ENCODE measurements around the gene MCF2L. TPM values are rescaled to one million over a fixed set of nuclear protein-coding genes. Genes with fewer than 3 reads are reported as not detected.

Gene MCF2L
- total RNA-seq, 2 experiments from 2014 or later, result 2.8 to 16.4 TPM

- H3K9me3 ChIP-seq (ENCODE audit: low read length), result no peaks in the 10 kb centered on the region
- no peaks in the 10 kb centered on the region for H3K4me1 ChIP-seq (ENCODE audit: insufficient read depth, low read length, poor library complexity, severe bottlenecking)
- H2AFZ ChIP-seq (ENCODE audit: low read length), result no peak overlapping the region
- H3K79me2 ChIP-seq (ENCODE audit: insufficient read depth, low read depth, low read length), result no peaks in the 10 kb centered on the region
- no peaks in the 10 kb centered on the region for H4K20me1 ChIP-seq (ENCODE audit: insufficient read depth, low read length)
- no TSS peak for BruUV-seq (replicated peaks)
- no peak overlapping the region for H3K4me3 ChIP-seq (ENCODE audit: low read depth, low read length, poor library complexity, severe bottlenecking)
- H3K27ac ChIP-seq (ENCODE audit: low read depth, low read length, poor library complexity, severe bottlenecking), result no peak overlapping the region
- no peak overlapping the region for H3K4me2 ChIP-seq (ENCODE audit: low read length)
- CTCF ChIA-PET (ENCODE audit: unreplicated experiment), result no interaction called here
- H3K9me2 ChIP-seq (ENCODE audit: insufficient read depth, low read length), result no peaks in the 10 kb centered on the region
- no peak for DNase-seq (ENCODE audit: low spot score)
- POLR2A ChIA-PET, result no interaction called here
- intact Hi-C loops (cut with micrococcal nuclease; ENCODE audit: unreplicated experiment), result no loop called here
- TF ChIP-seq EZH2phosphoT487 (IDR thresholded peaks at IDR 0.05; ENCODE audit: borderline replicate concordance, low read depth, low read length) (no peak), CTCF (conservative IDR thresholded peaks at IDR 0.05; ENCODE audit: low read length) (no peak)
- H3K36me3 ChIP-seq (ENCODE audit: insufficient read depth, low read length), result no peaks in the 10 kb centered on the region
These were observed 114.0 kb downstream of the MCF2L start for GRCh38 chr13:113083022-113083373.

- H3K4me1 ChIP-seq (ENCODE audit: insufficient read depth, low read length, poor library complexity, severe bottlenecking), result no peaks in the 10 kb centered on the region
- no peaks in the 10 kb centered on the region for H4K20me1 ChIP-seq (ENCODE audit: insufficient read depth, low read length)
- intact Hi-C loops (cut with micrococcal nuclease; ENCODE audit: unreplicated experiment), result no loop called here
- POLR2A ChIA-PET, result interaction anchor here (0.7 kb wide), 1 partner anchor 11 kb away, joined by 3 read pairs; no protein-coding TSS in a partner anchor
- no peaks in the 10 kb centered on the region for H3K36me3 ChIP-seq (ENCODE audit: insufficient read depth, low read length)
- no peak for DNase-seq (ENCODE audit: low spot score)
- no peak overlapping the region for H3K4me3 ChIP-seq (ENCODE audit: low read depth, low read length, poor library complexity, severe bottlenecking)
- no peak overlapping the region for H3K27ac ChIP-seq (ENCODE audit: low read depth, low read length, poor library complexity, severe bottlenecking)
- TF ChIP-seq EZH2phosphoT487 (IDR thresholded peaks at IDR 0.05; ENCODE audit: borderline replicate concordance, low read depth, low read length) (no peak), CTCF (conservative IDR thresholded peaks at IDR 0.05; ENCODE audit: low read length) (no peak)
- BruUV-seq (replicated peaks), result no TSS peak
- CTCF ChIA-PET (ENCODE audit: unreplicated experiment), result no interaction called here
- no peaks in the 10 kb centered on the region for H3K79me2 ChIP-seq (ENCODE audit: insufficient read depth, low read depth, low read length)
- H3K4me2 ChIP-seq (ENCODE audit: low read length), result no peak overlapping the region
- no peaks in the 10 kb centered on the region for H3K9me2 ChIP-seq (ENCODE audit: insufficient read depth, low read length)
- no peak overlapping the region for H2AFZ ChIP-seq (ENCODE audit: low read length)
- no peaks in the 10 kb centered on the region for H3K9me3 ChIP-seq (ENCODE audit: low read length)
These were observed 114.5 kb downstream of the MCF2L start for GRCh38 chr13:113083402-113084061.

GRCh38 chr13:113084094-113084942 lies 115.3 kb downstream of the MCF2L start:
- CTCF ChIA-PET (ENCODE audit: unreplicated experiment), result no interaction called here
- H3K4me2 ChIP-seq (ENCODE audit: low read length), result no peak overlapping the region
- H3K79me2 ChIP-seq (ENCODE audit: insufficient read depth, low read depth, low read length), result no peaks in the 10 kb centered on the region
- BruUV-seq (replicated peaks), result no TSS peak
- no peak overlapping the region for H3K4me3 ChIP-seq (ENCODE audit: low read depth, low read length, poor library complexity, severe bottlenecking)
- no peaks in the 10 kb centered on the region for H3K9me3 ChIP-seq (ENCODE audit: low read length)
- no peak overlapping the region for H2AFZ ChIP-seq (ENCODE audit: low read length)
- TF ChIP-seq CTCF (conservative IDR thresholded peaks at IDR 0.05; ENCODE audit: low read length), result no peak
- TF ChIP-seq EZH2phosphoT487 (IDR thresholded peaks at IDR 0.05; ENCODE audit: borderline replicate concordance, low read depth, low read length), result no peak
- H3K4me1 ChIP-seq (ENCODE audit: insufficient read depth, low read length, poor library complexity, severe bottlenecking), result no peaks in the 10 kb centered on the region
- DNase-seq (ENCODE audit: low spot score), result no peak
- no peaks in the 10 kb centered on the region for H4K20me1 ChIP-seq (ENCODE audit: insufficient read depth, low read length)
- H3K27ac ChIP-seq (ENCODE audit: low read depth, low read length, poor library complexity, severe bottlenecking), result no peak overlapping the region
- intact Hi-C loops (cut with micrococcal nuclease; ENCODE audit: unreplicated experiment), result no loop called here
- POLR2A ChIA-PET, result interaction anchor here (0.7 kb wide), 1 partner anchor 12 kb away, joined by 3 read pairs; no protein-coding TSS in a partner anchor
- no peaks in the 10 kb centered on the region for H3K9me2 ChIP-seq (ENCODE audit: insufficient read depth, low read length)
- no peaks in the 10 kb centered on the region for H3K36me3 ChIP-seq (ENCODE audit: insufficient read depth, low read length)

Data from OCI-LY7 (cell line).